Right atrium auricular region (tissue), 2 donors: ENCODE data around the gene ACACB. TPM values are rescaled to one million over a fixed set of nuclear protein-coding genes. Genes with fewer than 3 reads are reported as not detected.

Source experiments
- DNase-seq: peaks from one replicate; pipeline ENCODE4 v3.0.0-alpha.2; 2019; ENCODE audit warnings: low spot score
- H3K27ac ChIP-seq, 2 donors: fragments of 200-600 bp; sonication (generic); 1 replicate in 1 of 2; 2 replicates in 1 of 2; pipeline ENCODE4 v1.5.1; 2016 to 2019
- H3K27me3 ChIP-seq, 2 donors: fragments of 200-600 bp; sonication (generic); one replicate each; pipeline versions ENCODE4 v1.5.1 to v1.6.0; 2017 to 2019
- H3K36me3 ChIP-seq: fragments of 200-600 bp; sonication (generic); one replicate; pipeline ENCODE4 v1.5.1; 2016
- H3K4me1 ChIP-seq, 2 donors: fragments of 200-600 bp; sonication (generic); one replicate each; pipeline versions ENCODE4 v1.5.1 to v1.6.0; 2017 to 2019
- H3K4me3 ChIP-seq, 2 donors: fragments of 200-600 bp; sonication (generic); 1 replicate in 1 of 2; 2 replicates in 1 of 2; pipeline ENCODE4 v1.5.1; 2017 to 2019; ENCODE audit warnings: mild to moderate bottlenecking in 1 of 2, moderate library complexity in 1 of 2
- H3K9me3 ChIP-seq, 2 donors: fragments of 200-600 bp; sonication (generic); one replicate each; pipeline ENCODE4 v1.5.1; 2019
- CTCF ChIP-seq, 2 donors: fragments of 200-600 bp; sonication (generic); IDR thresholded peaks; one replicate each; pipeline ENCODE4 v1.5.1; 2019; ENCODE audit warnings: antibody characterized with exemption in 2 of 2
- total RNA-seq, 2 donors: library from RNA; depleted of rRNA; stranded (reverse); fragments of >200 nt; gene quantifications; one replicate each; pipeline ENCODE4 v1.1.0, GENCODE V29; 2016

ACACB gene
- total RNA-seq, 2 donors from 2014 or later: 76.8 to 104 TPM

GRCh38 chr12:109276160-109276559, 159.8 kb downstream of the ACACB start:
- Histone ChIP-seq H3K4me3 (no peak overlapping the region), H3K27ac (no peak overlapping the region), H3K36me3 (no peaks in the 10 kb centered on the region), H3K27me3 (no peaks in the 10 kb centered on the region), H3K9me3 (no peaks in the 10 kb centered on the region), H3K4me1 (peaks cover 0 to 8% of the 10 kb centered on the region in 2 donors)
- no peak for DNase-seq
- TF ChIP-seq CTCF (IDR thresholded peaks at IDR 0.05): no peak

DNA sequence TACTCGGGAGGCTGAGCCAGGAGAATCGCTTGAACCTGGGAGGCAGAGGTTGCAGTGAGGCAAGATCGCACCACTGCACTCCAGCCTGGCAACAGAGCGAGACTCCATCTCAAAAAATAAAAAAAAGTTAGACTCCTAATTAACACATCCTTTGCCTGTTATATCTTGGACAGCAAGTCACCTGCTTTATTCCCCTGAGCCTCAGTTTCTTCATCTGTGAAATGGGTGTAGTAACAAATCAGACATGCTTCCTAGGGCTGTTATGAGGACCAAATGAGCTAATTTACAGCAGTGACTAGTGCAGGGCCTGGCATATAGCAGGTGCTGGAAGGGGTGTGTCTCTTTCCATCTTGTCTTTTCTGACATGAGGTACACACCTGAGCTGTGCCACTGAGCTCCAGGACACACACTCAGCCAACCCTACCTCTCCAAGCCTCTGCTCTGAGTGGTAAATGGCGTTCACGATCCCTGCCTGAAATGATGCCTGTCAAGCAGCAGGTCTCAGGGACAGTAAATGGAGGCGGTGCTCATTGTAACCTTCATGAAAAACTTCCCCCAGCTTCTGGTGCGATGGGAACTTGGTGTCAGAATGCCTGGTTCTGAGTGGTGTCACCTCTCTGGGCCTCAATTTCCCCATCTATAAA, 161.0 kb downstream of the ACACB start:
- no peak for DNase-seq
- no peak for TF ChIP-seq CTCF (IDR thresholded peaks at IDR 0.05)
- H3K27me3 ChIP-seq: no peaks in the 10 kb centered on the region
- H3K27ac ChIP-seq: no peak overlapping the region
- no peaks in the 10 kb centered on the region for H3K36me3 ChIP-seq
- peaks cover 0 to 8% of the 10 kb centered on the region in 2 donors for H3K4me1 ChIP-seq
- no peaks in the 10 kb centered on the region for H3K9me3 ChIP-seq
- H3K4me3 ChIP-seq: no peak overlapping the region

GRCh38 chr12:109277899-109278762, 161.7 kb downstream of the ACACB start:
- Histone ChIP-seq H3K27ac (no peak overlapping the region), H3K4me3 (no peak overlapping the region)

GRCh38 chr12:109278912-109279311, 162.5 kb downstream of the ACACB start:
- peaks cover 0 to 8% of the 10 kb centered on the region in 2 donors for H3K4me1 ChIP-seq
- TF ChIP-seq CTCF (IDR thresholded peaks at IDR 0.05): no peak
- no peaks in the 10 kb centered on the region for H3K9me3 ChIP-seq
- no peaks in the 10 kb centered on the region for H3K36me3 ChIP-seq
- no peak overlapping the region for H3K4me3 ChIP-seq
- DNase-seq: no peak
- no peaks in the 10 kb centered on the region for H3K27me3 ChIP-seq
- H3K27ac ChIP-seq: no peak overlapping the region

More at GRCh38 chr12:109277899-109278762, 161.7 kb downstream of the ACACB start:
- H3K9me3 ChIP-seq: no peaks in the 10 kb centered on the region
- no peak for TF ChIP-seq CTCF (IDR thresholded peaks at IDR 0.05)
- DNase-seq: no peak
- no peaks in the 10 kb centered on the region for H3K27me3 ChIP-seq
- peaks cover 0 to 8% of the 10 kb centered on the region in 2 donors for H3K4me1 ChIP-seq
- no peaks in the 10 kb centered on the region for H3K36me3 ChIP-seq

- Histone ChIP-seq H3K4me3 (no peak overlapping the region), H3K36me3 (no peaks in the 10 kb centered on the region), H3K9me3 (no peaks in the 10 kb centered on the region), H3K27ac (no peak overlapping the region), H3K27me3 (no peaks in the 10 kb centered on the region), H3K4me1 (peaks cover 0 to 8% of the 10 kb centered on the region in 2 donors)
- TF ChIP-seq CTCF (IDR thresholded peaks at IDR 0.05): no peak
- DNase-seq: no peak
Measured at GRCh38 chr12:109279525-109279924, 163.1 kb downstream of the ACACB start.
